HG02642 (cell line): ENCODE measurements around the gene SLC37A1.
"Not testable (repeated sequence)": the region's sequence is repeated elsewhere in the genome, so short reads cannot be mapped to it uniquely, and the experiment has no call there.

Experiments
- ATAC-seq: cut with Tn5 transposase; IDR thresholded peaks from one replicate; pipeline ENCODE4 v1.9.1; 2021; ENCODE audit warnings: mild to moderate bottlenecking; ENCODE audit not compliant: unreplicated experiment, poor library complexity

Gene SLC37A1

GRCh38 chr21:42513151-42513984 is at the start of gene SLC37A1:
Gene SLC37A1, plus strand, starts transcription at chr21:42513852. Its CDS starts 4,603 bp downstream, at chr21:42518455.
- peak; percentile 57 for ATAC-seq

GRCh38 chr21:42463861-42464515 is 49.7 kb upstream of the SLC37A1 start:
- ATAC-seq: no peak

- peak; percentile 26 for ATAC-seq
Measured at GRCh38 chr21:42465008-42465802, 48.4 kb upstream of the SLC37A1 start.

GRCh38 chr21:42465803-42466127 is 47.9 kb upstream of the SLC37A1 start:
- no peak for ATAC-seq

- no peak for ATAC-seq
Measured at GRCh38 chr21:42466700-42467099, 47.0 kb upstream of the SLC37A1 start.

- ATAC-seq: no peak
Measured at GRCh38 chr21:42467140-42467983, 46.3 kb upstream of the SLC37A1 start.

GRCh38 chr21:42468491-42469131 is 45.0 kb upstream of the SLC37A1 start:
- ATAC-seq: no peak

GRCh38 chr21:42469272-42469671 is 44.4 kb upstream of the SLC37A1 start:
- ATAC-seq: peak; percentile 43

GRCh38 chr21:42469726-42470125 is 43.9 kb upstream of the SLC37A1 start:
- not testable (repeated sequence) for ATAC-seq

GRCh38 chr21:42471206-42471605 is 42.4 kb upstream of the SLC37A1 start:
- ATAC-seq: no peak

GRCh38 chr21:42471716-42472330 is 41.8 kb upstream of the SLC37A1 start:
- ATAC-seq: no peak

GRCh38 chr21:42472521-42472920 is 41.1 kb upstream of the SLC37A1 start:
- no peak for ATAC-seq

- ATAC-seq: no peak
Measured at GRCh38 chr21:42473498-42474042, 40.1 kb upstream of the SLC37A1 start.

GRCh38 chr21:42474043-42474831 is 39.4 kb upstream of the SLC37A1 start:
- ATAC-seq: no peak

- ATAC-seq: no peak
Measured at GRCh38 chr21:42475036-42475435, 38.6 kb upstream of the SLC37A1 start.

- ATAC-seq: no peak
Measured at GRCh38 chr21:42475526-42476387, 37.9 kb upstream of the SLC37A1 start.
